Osteocyte (in vitro differentiated cells): ENCODE data around the gene IRF8. TPM values are rescaled to one million over a fixed set of nuclear protein-coding genes. Genes with fewer than 3 reads are reported as not detected.
"Not testable (repeated sequence)": the region's sequence is repeated elsewhere in the genome, so short reads cannot be mapped to it uniquely, and the experiment has no call there.

ENCODE experiments used
- DNase-seq: peaks from one replicate; pipeline ENCODE4 v3.0.0; 2021; ENCODE audit warnings: mixed read lengths; ENCODE audit not compliant: unreplicated experiment; ENCODE audit errors: extremely low spot score
- H3K27ac Mint-ChIP-seq: one replicate; pipeline ENCODE4 v1.8.0; 2021; ENCODE audit warnings: mild to moderate bottlenecking, mixed read lengths; ENCODE audit not compliant: unreplicated experiment
- H3K27me3 Mint-ChIP-seq: one replicate; pipeline ENCODE4 v1.8.0; 2021; ENCODE audit warnings: mixed read lengths; ENCODE audit not compliant: unreplicated experiment
- H3K36me3 Mint-ChIP-seq: one replicate; pipeline ENCODE4 v1.8.0; 2021; ENCODE audit warnings: mixed read lengths; ENCODE audit not compliant: unreplicated experiment
- H3K4me1 Mint-ChIP-seq: one replicate; pipeline ENCODE4 v1.8.0; 2021; ENCODE audit warnings: mixed read lengths; ENCODE audit not compliant: unreplicated experiment
- H3K4me3 Mint-ChIP-seq: one replicate; pipeline ENCODE4 v1.8.0; 2021; ENCODE audit warnings: mild to moderate bottlenecking, moderate library complexity, mixed read lengths; ENCODE audit not compliant: unreplicated experiment
- H3K9me3 Mint-ChIP-seq: one replicate; pipeline ENCODE4 v1.8.0; 2021; ENCODE audit warnings: mixed read lengths; ENCODE audit not compliant: unreplicated experiment
- total RNA-seq: library from RNA; stranded (reverse); gene quantifications from 2 replicates; pipeline ENCODE4 v1.2.1, GENCODE V29; 2021
- TF ChIP-seq, protein P1 (sequence below): fragments of 200-600 bp; sonication (generic); IDR thresholded peaks from 2 replicates; pipeline ENCODE4 v1.5.0; 2021; ENCODE audit warnings: antibody characterized with exemption, mild to moderate bottlenecking, moderate library complexity

IRF8 gene
- total RNA-seq, 1 donor from 2014 or later: not detected

DNA sequence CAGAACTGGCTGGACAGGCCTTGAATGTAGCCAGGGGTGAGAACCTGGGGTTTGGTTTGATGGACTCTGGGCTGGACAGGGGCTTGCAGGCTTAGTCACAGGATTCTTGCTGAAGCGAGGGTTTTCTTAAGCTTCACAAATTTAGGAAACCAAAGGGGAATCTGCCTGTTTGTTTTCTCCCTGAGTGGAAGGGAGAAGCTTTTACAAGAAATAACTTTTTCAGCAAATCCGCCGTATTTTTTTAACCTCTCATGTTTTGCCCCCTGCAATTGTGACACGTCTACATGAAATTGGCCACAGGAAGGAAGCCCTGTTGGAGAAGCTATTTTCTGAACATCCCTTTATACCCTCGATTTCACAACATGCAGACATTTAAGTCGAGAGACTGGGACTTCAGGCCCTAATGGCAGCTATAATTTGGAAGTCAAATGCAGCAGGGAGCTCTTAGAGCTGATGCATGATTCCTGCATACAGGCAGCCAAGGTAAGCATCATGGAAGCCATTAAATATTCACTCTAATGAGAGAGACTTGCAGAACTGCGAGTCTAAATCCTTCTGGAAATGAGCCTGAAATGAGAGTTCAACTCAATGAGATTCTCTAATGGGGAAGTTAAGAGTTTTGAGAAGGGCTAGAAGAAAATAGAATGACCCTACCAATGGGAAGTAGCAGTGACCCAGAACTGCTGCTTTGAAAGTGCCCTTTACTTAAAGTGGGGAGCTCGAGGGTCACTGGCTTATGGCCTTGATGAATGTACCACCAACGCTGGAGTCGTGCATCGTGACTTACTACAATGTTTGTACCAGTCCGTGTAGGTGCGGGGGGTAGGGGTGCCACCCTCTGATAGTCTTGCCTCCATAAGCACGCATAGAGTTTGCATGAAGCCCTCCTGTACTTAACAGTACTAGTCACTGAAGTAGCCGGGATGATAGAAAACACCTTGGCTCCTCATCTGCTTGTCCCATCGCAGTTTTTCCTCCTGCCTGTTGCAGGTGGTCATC lies 45.1 kb upstream of the IRF8 start:
- Mint-ChIP-seq H3K4me3 (no peak overlapping the region), H3K36me3 (no peaks in the 10 kb centered on the region), H3K9me3 (peaks cover 4% of the 10 kb centered on the region), H3K27me3 (peaks cover 17% of the 10 kb centered on the region), H3K4me1 (no peaks in the 10 kb centered on the region), H3K27ac (no peak overlapping the region)
- TF ChIP-seq, protein P1, sequence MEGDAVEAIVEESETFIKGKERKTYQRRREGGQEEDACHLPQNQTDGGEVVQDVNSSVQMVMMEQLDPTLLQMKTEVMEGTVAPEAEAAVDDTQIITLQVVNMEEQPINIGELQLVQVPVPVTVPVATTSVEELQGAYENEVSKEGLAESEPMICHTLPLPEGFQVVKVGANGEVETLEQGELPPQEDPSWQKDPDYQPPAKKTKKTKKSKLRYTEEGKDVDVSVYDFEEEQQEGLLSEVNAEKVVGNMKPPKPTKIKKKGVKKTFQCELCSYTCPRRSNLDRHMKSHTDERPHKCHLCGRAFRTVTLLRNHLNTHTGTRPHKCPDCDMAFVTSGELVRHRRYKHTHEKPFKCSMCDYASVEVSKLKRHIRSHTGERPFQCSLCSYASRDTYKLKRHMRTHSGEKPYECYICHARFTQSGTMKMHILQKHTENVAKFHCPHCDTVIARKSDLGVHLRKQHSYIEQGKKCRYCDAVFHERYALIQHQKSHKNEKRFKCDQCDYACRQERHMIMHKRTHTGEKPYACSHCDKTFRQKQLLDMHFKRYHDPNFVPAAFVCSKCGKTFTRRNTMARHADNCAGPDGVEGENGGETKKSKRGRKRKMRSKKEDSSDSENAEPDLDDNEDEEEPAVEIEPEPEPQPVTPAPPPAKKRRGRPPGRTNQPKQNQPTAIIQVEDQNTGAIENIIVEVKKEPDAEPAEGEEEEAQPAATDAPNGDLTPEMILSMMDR: no peak
- DNase-seq: no peak

GRCh38 chr16:85854935-85855334 lies 44.0 kb upstream of the IRF8 start:
- no peak for DNase-seq
- no peaks in the 10 kb centered on the region for H3K36me3 Mint-ChIP-seq

GRCh38 chr16:85856079-85856478 lies 42.9 kb upstream of the IRF8 start:
- no peak for DNase-seq
- H3K27ac Mint-ChIP-seq: no peak overlapping the region

More at GRCh38 chr16:85854935-85855334, 44.0 kb upstream of the IRF8 start:
- TF ChIP-seq, protein P1: no peak
- Mint-ChIP-seq H3K4me1 (no peaks in the 10 kb centered on the region), H3K9me3 (peaks cover 4% of the 10 kb centered on the region), H3K27me3 (peaks cover 15% of the 10 kb centered on the region), H3K4me3 (no peak overlapping the region), H3K27ac (no peak overlapping the region)

GRCh38 chr16:85856585-85856984 lies 42.4 kb upstream of the IRF8 start:
- DNase-seq: no peak
- Mint-ChIP-seq H3K27me3 (peaks cover 7% of the 10 kb centered on the region), H3K27ac (no peak overlapping the region), H3K36me3 (no peaks in the 10 kb centered on the region), H3K9me3 (peaks cover 4% of the 10 kb centered on the region), H3K4me3 (no peak overlapping the region), H3K4me1 (no peaks in the 10 kb centered on the region)
- TF ChIP-seq, protein P1: no peak

More at GRCh38 chr16:85856079-85856478, 42.9 kb upstream of the IRF8 start:
- Mint-ChIP-seq H3K4me1 (no peaks in the 10 kb centered on the region), H3K27me3 (peaks cover 12% of the 10 kb centered on the region), H3K4me3 (no peak overlapping the region), H3K36me3 (no peaks in the 10 kb centered on the region), H3K9me3 (peaks cover 4% of the 10 kb centered on the region)
- TF ChIP-seq, protein P1: no peak

DNA sequence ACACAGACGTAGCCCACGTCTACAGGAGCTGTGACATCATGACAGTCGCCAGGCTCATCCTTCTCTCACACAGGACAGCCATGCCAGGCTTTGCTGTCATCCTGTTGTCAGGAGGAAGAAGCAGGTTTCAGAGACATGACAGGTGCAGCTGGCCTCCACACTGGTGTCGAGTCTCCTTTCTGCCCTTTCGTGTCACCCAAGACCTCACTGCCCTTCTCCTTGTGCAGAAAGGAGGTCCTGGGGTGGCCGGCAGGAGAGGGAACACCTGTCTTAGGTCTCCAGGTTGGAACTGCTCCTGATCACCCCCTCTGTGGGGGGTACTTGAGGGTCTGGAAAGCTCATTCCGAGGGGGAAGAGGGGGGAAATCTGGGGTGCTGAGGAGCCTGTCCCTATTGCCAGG lies 41.6 kb upstream of the IRF8 start:
- DNase-seq: no peak
- no peaks in the 10 kb centered on the region for H3K4me1 Mint-ChIP-seq
- peaks cover 4% of the 10 kb centered on the region for H3K9me3 Mint-ChIP-seq
- H3K4me3 Mint-ChIP-seq: no peak overlapping the region
- TF ChIP-seq, protein P1: no peak
- H3K36me3 Mint-ChIP-seq: no peaks in the 10 kb centered on the region
- H3K27ac Mint-ChIP-seq: no peak overlapping the region
- peaks cover 4% of the 10 kb centered on the region for H3K27me3 Mint-ChIP-seq

DNA sequence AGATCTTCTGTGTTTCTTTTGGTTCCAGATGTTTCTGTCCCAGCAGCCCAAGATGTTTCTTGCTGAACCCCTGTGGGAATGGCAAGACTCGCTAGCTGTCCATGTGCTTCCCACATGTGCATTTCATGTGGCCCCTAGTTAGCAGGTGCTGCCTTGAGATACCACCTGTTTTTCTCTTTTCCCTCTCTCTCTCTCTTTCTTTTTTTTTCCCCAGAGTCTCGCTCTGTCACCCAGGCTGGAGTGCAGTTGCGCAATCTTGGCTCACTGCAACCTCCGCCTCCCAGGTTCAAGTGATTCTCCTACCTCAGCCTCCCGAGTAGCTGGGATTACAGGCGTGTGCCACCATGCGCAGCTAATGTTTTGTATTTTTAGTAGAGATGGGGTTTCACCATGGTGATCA lies 40.4 kb upstream of the IRF8 start:
- not testable (repeated sequence) for H3K4me3 Mint-ChIP-seq, DNase-seq, H3K9me3 Mint-ChIP-seq, H3K4me1 Mint-ChIP-seq, H3K27me3 Mint-ChIP-seq, H3K27ac Mint-ChIP-seq, H3K36me3 Mint-ChIP-seq
